ENCODE results near the gene CHST15.

CHST15 gene

DNA sequence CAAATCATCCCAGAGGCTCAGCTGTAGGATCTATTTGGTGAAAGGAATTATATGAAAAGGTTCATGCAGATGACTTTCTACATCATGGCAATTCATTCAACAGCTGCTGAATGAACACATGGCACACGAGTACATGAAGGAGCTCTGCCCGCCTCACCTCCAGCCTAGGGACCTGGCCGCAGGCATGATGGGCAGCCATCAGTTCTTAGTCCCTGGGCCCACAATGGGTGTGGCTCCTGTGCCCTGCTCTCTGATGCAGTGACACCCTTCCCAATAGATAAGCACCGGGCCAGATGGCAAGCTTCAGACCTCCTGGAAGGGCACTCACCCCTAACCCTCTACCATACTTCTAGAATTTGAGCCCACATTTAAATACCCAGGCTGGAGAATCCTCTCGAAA, 3.5 kb downstream of the CHST15 start:
- H3K27me3 ChIP-seq (ENCODE audit: insufficient read depth, low read length): peaks cover 61% of the 10 kb centered on the region
- no peaks in the 10 kb centered on the region for H3K4me1 ChIP-seq (ENCODE audit: control insufficient read depth, insufficient read depth, low read length, unreplicated experiment)
- no peak overlapping the region for H3K4me3 ChIP-seq (ENCODE audit: low read depth, low read length)
- H2AFZ ChIP-seq (ENCODE audit: low read length, unreplicated experiment): no peak overlapping the region
- H3K79me2 ChIP-seq (ENCODE audit: control insufficient read depth, insufficient read depth, low read length, unreplicated experiment): no peaks in the 10 kb centered on the region
- H3K36me3 ChIP-seq (ENCODE audit: insufficient read depth, low read length): no peaks in the 10 kb centered on the region
- H3K27ac ChIP-seq (ENCODE audit: low read depth, low read length): no peak overlapping the region

GRCh38 chr10:124088915-124089314, 4.5 kb downstream of the CHST15 start:
- H3K4me1 ChIP-seq (ENCODE audit: control insufficient read depth, insufficient read depth, low read length, unreplicated experiment): no peaks in the 10 kb centered on the region

GRCh38 chr10:124087672-124088634, 5.4 kb downstream of the CHST15 start:
- no peaks in the 10 kb centered on the region for H3K79me2 ChIP-seq (ENCODE audit: control insufficient read depth, insufficient read depth, low read length, unreplicated experiment)
- H3K4me1 ChIP-seq (ENCODE audit: control insufficient read depth, insufficient read depth, low read length, unreplicated experiment): no peaks in the 10 kb centered on the region
- H3K4me3 ChIP-seq (ENCODE audit: low read depth, low read length): no peak overlapping the region
- H3K36me3 ChIP-seq (ENCODE audit: insufficient read depth, low read length): no peaks in the 10 kb centered on the region
- H3K27ac ChIP-seq (ENCODE audit: low read depth, low read length): no peak overlapping the region
- no peak overlapping the region for H2AFZ ChIP-seq (ENCODE audit: low read length, unreplicated experiment)
- peaks cover 43% of the 10 kb centered on the region for H3K27me3 ChIP-seq (ENCODE audit: insufficient read depth, low read length)

More at GRCh38 chr10:124088915-124089314, 4.5 kb downstream of the CHST15 start:
- Histone ChIP-seq H3K36me3 (ENCODE audit: insufficient read depth, low read length) (no peaks in the 10 kb centered on the region), H2AFZ (ENCODE audit: low read length, unreplicated experiment) (no peak overlapping the region), H3K27me3 (ENCODE audit: insufficient read depth, low read length) (peaks cover 51% of the 10 kb centered on the region), H3K4me3 (ENCODE audit: low read depth, low read length) (no peak overlapping the region), H3K27ac (ENCODE audit: low read depth, low read length) (no peak overlapping the region), H3K79me2 (ENCODE audit: control insufficient read depth, insufficient read depth, low read length, unreplicated experiment) (no peaks in the 10 kb centered on the region)

GRCh38 chr10:124086787-124087671, 6.4 kb downstream of the CHST15 start:
- Histone ChIP-seq H3K4me1 (ENCODE audit: control insufficient read depth, insufficient read depth, low read length, unreplicated experiment) (no peaks in the 10 kb centered on the region), H3K79me2 (ENCODE audit: control insufficient read depth, insufficient read depth, low read length, unreplicated experiment) (no peaks in the 10 kb centered on the region), H3K4me3 (ENCODE audit: low read depth, low read length) (no peak overlapping the region)

GRCh38 chr10:124086097-124086710, 7.2 kb downstream of the CHST15 start:
- H3K27ac ChIP-seq (ENCODE audit: low read depth, low read length): no peak overlapping the region
- H3K4me1 ChIP-seq (ENCODE audit: control insufficient read depth, insufficient read depth, low read length, unreplicated experiment): no peaks in the 10 kb centered on the region
- no peak overlapping the region for H2AFZ ChIP-seq (ENCODE audit: low read length, unreplicated experiment)
- H3K27me3 ChIP-seq (ENCODE audit: insufficient read depth, low read length): peaks cover 25% of the 10 kb centered on the region
- H3K36me3 ChIP-seq (ENCODE audit: insufficient read depth, low read length): no peaks in the 10 kb centered on the region
- H3K4me3 ChIP-seq (ENCODE audit: low read depth, low read length): no peak overlapping the region
- no peaks in the 10 kb centered on the region for H3K79me2 ChIP-seq (ENCODE audit: control insufficient read depth, insufficient read depth, low read length, unreplicated experiment)

More at GRCh38 chr10:124086787-124087671, 6.4 kb downstream of the CHST15 start:
- no peak overlapping the region for H2AFZ ChIP-seq (ENCODE audit: low read length, unreplicated experiment)
- no peak overlapping the region for H3K27ac ChIP-seq (ENCODE audit: low read depth, low read length)
- no peaks in the 10 kb centered on the region for H3K36me3 ChIP-seq (ENCODE audit: insufficient read depth, low read length)
- peaks cover 33% of the 10 kb centered on the region for H3K27me3 ChIP-seq (ENCODE audit: insufficient read depth, low read length)

DNA sequence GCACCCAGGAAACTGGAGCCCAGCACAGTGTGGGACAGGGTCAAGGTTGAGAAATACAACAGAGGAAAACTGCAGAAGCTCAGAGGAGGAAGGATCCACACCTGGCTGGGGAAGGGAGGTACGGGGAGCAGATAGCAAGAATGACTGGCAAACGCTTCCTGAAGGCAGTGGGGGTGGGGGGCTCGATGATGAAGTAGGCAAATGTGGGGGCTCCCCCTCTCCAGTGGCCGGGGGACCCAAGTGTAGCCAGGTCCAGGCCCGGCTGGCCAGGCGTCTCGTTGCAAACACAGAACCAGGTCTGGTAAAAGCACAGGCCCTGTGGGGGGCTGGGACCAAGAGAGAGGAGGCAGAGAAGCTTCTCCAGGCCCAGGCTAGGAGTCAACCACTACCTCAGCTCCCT, 7.7 kb downstream of the CHST15 start:
- no peak overlapping the region for H2AFZ ChIP-seq (ENCODE audit: low read length, unreplicated experiment)
- no peak overlapping the region for H3K27ac ChIP-seq (ENCODE audit: low read depth, low read length)
- no peaks in the 10 kb centered on the region for H3K79me2 ChIP-seq (ENCODE audit: control insufficient read depth, insufficient read depth, low read length, unreplicated experiment)
- H3K27me3 ChIP-seq (ENCODE audit: insufficient read depth, low read length): peaks cover 20% of the 10 kb centered on the region
- no peaks in the 10 kb centered on the region for H3K36me3 ChIP-seq (ENCODE audit: insufficient read depth, low read length)
- no peak overlapping the region for H3K4me3 ChIP-seq (ENCODE audit: low read depth, low read length)
- no peaks in the 10 kb centered on the region for H3K4me1 ChIP-seq (ENCODE audit: control insufficient read depth, insufficient read depth, low read length, unreplicated experiment)

DNA sequence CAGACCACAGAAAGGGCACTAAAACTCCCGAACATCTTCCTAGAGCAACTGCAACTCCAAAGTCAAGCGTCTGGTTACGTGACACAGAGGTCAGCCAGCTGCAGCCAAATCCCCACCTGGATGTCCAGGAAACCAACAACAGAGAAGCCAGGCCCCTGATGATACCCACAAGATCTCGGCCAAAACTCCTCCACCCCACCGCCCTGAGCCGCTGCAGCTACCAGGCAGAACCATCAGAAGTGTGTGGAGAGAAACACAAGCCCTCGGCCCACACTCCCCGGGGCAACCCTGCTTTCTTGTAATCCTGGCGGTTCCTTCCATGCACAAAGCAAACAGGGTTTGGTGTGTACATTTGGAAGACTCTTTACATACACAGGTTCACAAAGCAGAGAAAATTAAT, 8.7 kb downstream of the CHST15 start:
- H3K4me1 ChIP-seq (ENCODE audit: control insufficient read depth, insufficient read depth, low read length, unreplicated experiment): no peaks in the 10 kb centered on the region
- no peak overlapping the region for H3K27ac ChIP-seq (ENCODE audit: low read depth, low read length)
- no peaks in the 10 kb centered on the region for H3K36me3 ChIP-seq (ENCODE audit: insufficient read depth, low read length)
- H3K27me3 ChIP-seq (ENCODE audit: insufficient read depth, low read length): peaks cover 10% of the 10 kb centered on the region; the same call in 1 of the 2 replicates
- H3K4me3 ChIP-seq (ENCODE audit: low read depth, low read length): no peak overlapping the region
- no peaks in the 10 kb centered on the region for H3K79me2 ChIP-seq (ENCODE audit: control insufficient read depth, insufficient read depth, low read length, unreplicated experiment)
- no peak overlapping the region for H2AFZ ChIP-seq (ENCODE audit: low read length, unreplicated experiment)

GRCh38 chr10:124083740-124084397, 9.5 kb downstream of the CHST15 start:
- Histone ChIP-seq H3K27me3 (ENCODE audit: insufficient read depth, low read length) (peaks cover 2% of the 10 kb centered on the region; the same call in 1 of the 2 replicates), H3K4me3 (ENCODE audit: low read depth, low read length) (no peak overlapping the region), H3K79me2 (ENCODE audit: control insufficient read depth, insufficient read depth, low read length, unreplicated experiment) (no peaks in the 10 kb centered on the region), H3K27ac (ENCODE audit: low read depth, low read length) (no peak overlapping the region), H2AFZ (ENCODE audit: low read length, unreplicated experiment) (no peak overlapping the region), H3K4me1 (ENCODE audit: control insufficient read depth, insufficient read depth, low read length, unreplicated experiment) (no peaks in the 10 kb centered on the region), H3K36me3 (ENCODE audit: insufficient read depth, low read length) (no peaks in the 10 kb centered on the region)

DNA sequence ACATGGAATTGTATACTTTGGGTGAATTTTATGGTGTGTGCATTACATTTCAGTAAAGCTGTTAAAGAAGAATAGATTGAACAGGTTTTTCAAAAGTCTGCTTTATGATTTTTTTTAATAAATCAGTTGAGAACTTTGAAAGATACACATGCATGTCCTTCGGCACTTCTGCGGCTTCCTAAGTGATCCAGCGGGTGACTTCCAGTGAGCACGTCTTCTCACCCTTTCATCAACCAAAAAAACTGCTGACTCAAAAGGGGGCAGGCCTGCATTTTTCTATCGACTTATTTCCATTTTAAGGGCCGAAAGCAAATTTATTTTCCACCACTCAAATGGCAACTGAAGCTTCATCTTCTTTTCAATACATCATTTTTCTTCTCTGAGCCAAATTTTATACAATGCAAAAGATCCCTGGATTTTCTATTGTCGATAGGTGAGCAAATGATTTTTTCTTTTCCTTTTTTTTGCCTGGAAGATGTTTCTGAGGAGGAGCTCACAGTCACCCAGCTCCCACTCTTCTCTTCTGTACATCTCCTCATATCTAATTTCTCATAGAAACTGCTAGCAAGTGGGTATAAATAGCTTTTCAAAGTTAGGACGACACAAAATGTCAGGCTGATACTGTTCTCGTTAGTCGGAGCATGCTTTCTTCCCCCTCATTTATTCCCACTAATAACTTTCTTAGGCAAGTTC, 10.2 kb downstream of the CHST15 start:
- Histone ChIP-seq H2AFZ (ENCODE audit: low read length, unreplicated experiment) (no peak overlapping the region), H3K79me2 (ENCODE audit: control insufficient read depth, insufficient read depth, low read length, unreplicated experiment) (no peaks in the 10 kb centered on the region), H3K27me3 (ENCODE audit: insufficient read depth, low read length) (no peaks in the 10 kb centered on the region), H3K4me3 (ENCODE audit: low read depth, low read length) (no peak overlapping the region), H3K27ac (ENCODE audit: low read depth, low read length) (no peak overlapping the region), H3K36me3 (ENCODE audit: insufficient read depth, low read length) (no peaks in the 10 kb centered on the region), H3K4me1 (ENCODE audit: control insufficient read depth, insufficient read depth, low read length, unreplicated experiment) (no peaks in the 10 kb centered on the region)
